ENCODE measurements around the gene CLPTM1L. TPM values are rescaled to one million over a fixed set of nuclear protein-coding genes. Genes with fewer than 3 reads are reported as not detected.
A peak's percentile ranks its signal among the peaks of the same experiment; 100 is the strongest.

The CLPTM1L gene
- total and polyA plus RNA-seq, 9 of the 15 experiments (the other 6 are each of a cell fraction or from before 2014, with no cell fraction given), result 3.5 to 217 (median 177) TPM

GRCh38 chr5:1331861-1332405 lies 13.0 kb downstream of the CLPTM1L start:
- Histone ChIP-seq H3K36me3 (ENCODE audit: control insufficient read depth, insufficient read depth, low read length) (peaks cover 78% of the 10 kb centered on the region), H3K27ac (ENCODE audit: extremely low read depth, low read depth, low read length) (peak overlapping the region; percentile 29; the same call in 1 of the 3 replicates), H3K9me1 (ENCODE audit: control insufficient read depth, insufficient read depth, low read length) (no peaks in the 10 kb centered on the region), H3K27me3 (ENCODE audit: control insufficient read depth in 2 of 2, insufficient read depth in 2 of 2, low read length in 2 of 2) (no peaks in the 10 kb centered on the region), H3K4me1 (replicated peaks in 1 of 2; ENCODE audit: control insufficient read depth in 2 of 2, insufficient read depth in 2 of 2, low read length in 2 of 2) (peaks cover 0 to 27% of the 10 kb centered on the region in 2 experiments; a peak in 2 of 5 replicates), H3K4me2 (ENCODE audit: insufficient read depth, low read length) (no peak overlapping the region), H3K9ac (ENCODE audit: insufficient read depth in 1 of 2, low read depth in 2 of 2, low read length in 2 of 2) (no peak overlapping the region), H3K79me2 (ENCODE audit: control insufficient read depth, insufficient read depth, low read length) (peaks cover 6% of the 10 kb centered on the region; the same call in 1 of the 3 replicates), H4K20me1 (replicated peaks; ENCODE audit: control insufficient read depth, insufficient read depth, low read length) (peaks cover 30% of the 10 kb centered on the region), H2AFZ (ENCODE audit: low read depth, low read length) (no peak overlapping the region), H3K4me3 (no peak overlapping the region), H3K9me3 (replicated peaks; ENCODE audit: control insufficient read depth, insufficient read depth, low read depth, low read length) (no peaks in the 10 kb centered on the region)
- 87% methylated on average over 11 of the region's 11 CpGs for WGBS (ENCODE audit: insufficient coverage, low coverage, missing lambda C conversion rate)
- ChIA-PET POLR2A (no interaction called here), CTCF (ENCODE audit: low intra/inter-chr PET ratio) (no interaction called here)
- no TSS peak for BruUV-seq (replicated peaks)
- FAIRE-seq (no peak), DNase-seq (ENCODE audit: extremely low read depth in 1 of 4, low spot score in 3 of 4) (no peak), ATAC-seq (peak; percentile 14; the same call in 2 of the 3 replicates)
- intact Hi-C loops (cut with micrococcal nuclease), result no loop called here
- in situ Hi-C loops (cut with MboI), result no loop called here
- no peak for TF ChIP-seq POLR2H (tag; IDR thresholded peaks at IDR 0.05; ENCODE audit: low read depth)
- TF ChIP-seq TAF1 (IDR thresholded peaks at IDR 0.05; ENCODE audit: control insufficient read depth, extremely low read depth, insufficient read depth, low read length, severe bottlenecking), result no peak
- no peak for TF ChIP-seq ZNF384 (IDR thresholded peaks at IDR 0.05; ENCODE audit: low read depth, low read length)
- no peak for TF ChIP-seq ZBTB26 (CRISPR knock-in tag; IDR thresholded peaks at IDR 0.05)
- TF ChIP-seq ZNF253 (CRISPR knock-in tag; conservative IDR thresholded peaks at IDR 0.05), result no peak
- no peak for TF ChIP-seq ELF2 (CRISPR knock-in tag; IDR thresholded peaks at IDR 0.05)
- TF ChIP-seq ZNF449 (CRISPR knock-in tag; IDR thresholded peaks at IDR 0.05), result no peak
- no peak for TF ChIP-seq NFIX (CRISPR knock-in tag; IDR thresholded peaks at IDR 0.05; ENCODE audit: low read depth)
- no peak for TF ChIP-seq ZNF717 (CRISPR knock-in tag; IDR thresholded peaks at IDR 0.05)
- no peak for TF ChIP-seq UBTF (IDR thresholded peaks at IDR 0.05; ENCODE audit: borderline replicate concordance in 1 of 2, low read depth in 2 of 2, low read length in 2 of 2)
- no peak for TF ChIP-seq MECOM (CRISPR knock-in tag; IDR thresholded peaks at IDR 0.05)
- no peak for TF ChIP-seq ARID3B (CRISPR knock-in tag; IDR thresholded peaks at IDR 0.05; ENCODE audit: borderline replicate concordance)
- no peak for TF ChIP-seq TEAD4 (IDR thresholded peaks at IDR 0.05; ENCODE audit: low read length)
- TF ChIP-seq TEAD4 (CRISPR knock-in tag; IDR thresholded peaks at IDR 0.05; ENCODE audit: borderline replicate concordance), result no peak
- TF ChIP-seq CGGBP1 (CRISPR knock-in tag; IDR thresholded peaks at IDR 0.05), result no peak

Data from K562 (cell line).